Panc1 (cell line): ENCODE measurements around the gene ASH1L. TPM values are rescaled to one million over a fixed set of nuclear protein-coding genes. Genes with fewer than 3 reads are reported as not detected.

Source experiments
- ATAC-seq: fragments of 200-7000 bp; cut with Tn5 transposase; 2 replicates; pipeline ENCODE4 v1.9.1; 2020; ENCODE audit warnings: mild to moderate bottlenecking, moderate library complexity
- BruUV-seq: library from RNA; stranded (reverse); fragments of 400-500 nt; replicated peaks from 2 replicates; lab custom pipeline; 2021; lab: Mats Ljungman, UMichigan
- CTCF ChIA-PET: fragments of 300-600 bp; sonication (Branson Sonifier 250); formaldehyde crosslinking; loops from one replicate; lab custom pipeline; 2022; ENCODE audit warnings: antibody characterized with exemption; lab: Charles Lee
- POLR2A ChIA-PET: fragments of 300-600 bp; sonication (Branson Sonifier 250); formaldehyde crosslinking; loops from one replicate; lab custom pipeline; 2022; ENCODE audit warnings: antibody characterized with exemption; lab: Charles Lee
- DNase-seq: peaks from one replicate; pipeline ENCODE4 v3.0.0-alpha.2; 2010; ENCODE audit warnings: low read depth, low spot score
- H3K27ac ChIP-seq: 2 replicates; pipeline ENCODE4 v1.5.1; 2011; ENCODE audit warnings: mild to moderate bottlenecking, low read length, inconsistent platforms
- H3K27me3 ChIP-seq: fragments of 200-500 bp; sonication (Bioruptor generic); 2 replicates; pipeline ENCODE4 v1.6.0; 2014; ENCODE audit warnings: low read length, inconsistent platforms; ENCODE audit not compliant: control insufficient read depth, insufficient read depth
- H3K36me3 ChIP-seq: fragments of 200-500 bp; sonication (Bioruptor generic); 2 replicates; pipeline ENCODE4 v1.5.1; 2014; ENCODE audit warnings: inconsistent platforms, mild to moderate bottlenecking, low read length, moderate library complexity; ENCODE audit not compliant: control insufficient read depth, insufficient read depth
- H3K4me1 ChIP-seq: 2 replicates; pipeline ENCODE4 v1.5.1; 2011; ENCODE audit warnings: inconsistent platforms, mild to moderate bottlenecking, low read length, moderate library complexity; ENCODE audit not compliant: control insufficient read depth, insufficient read depth
- H3K4me3 ChIP-seq, 2 experiments: 2 replicates each; pipeline ENCODE4 v1.5.1; 2011 to 2012; ENCODE audit warnings: low read depth in 2 of 2, low read length in 2 of 2, mild to moderate bottlenecking in 2 of 2, inconsistent platforms in 1 of 2, moderate library complexity in 1 of 2
- H3K9me3 ChIP-seq: fragments of 200-500 bp; sonication (Bioruptor generic); 2 replicates; pipeline ENCODE4 v1.5.1; 2014; ENCODE audit warnings: low read depth, mild to moderate bottlenecking, inconsistent platforms, low read length, moderate library complexity; ENCODE audit not compliant: control insufficient read depth, insufficient read depth
- POLR2AphosphoS5 ChIP-seq: IDR thresholded peaks from 2 replicates; pipeline ENCODE4 v1.6.1; 2012; ENCODE audit warnings: mild to moderate bottlenecking, low read depth, low read length, moderate library complexity
- SIN3A ChIP-seq: IDR thresholded peaks from 2 replicates; pipeline ENCODE4 v1.6.1; 2012; ENCODE audit warnings: low read depth, mild to moderate bottlenecking, low read length, moderate library complexity, borderline replicate concordance; ENCODE audit not compliant: insufficient read depth
- TCF7L2 ChIP-seq: IDR thresholded peaks from 2 replicates; pipeline ENCODE4 v1.6.1; 2011; ENCODE audit warnings: mild to moderate bottlenecking, low read depth, low read length, inconsistent platforms
- in situ Hi-C: cut with HindIII; loops from 2 replicates; pipeline ENCODE4 v1.10.0; 2016; ENCODE audit warnings: low sequenced_read_pairs, low pct_unique_long_range_greater_than_20kb
- intact Hi-C: fragments of 100-400 bp; cut with micrococcal nuclease; formaldehyde crosslinking; loops from one replicate; pipeline ENCODE4 v1.10.0; 2022; ENCODE audit not compliant: unreplicated experiment
- total RNA-seq: library from RNA; stranded (reverse); gene quantifications from one replicate; pipeline ENCODE4 v1.2.1, GENCODE V29; 2021; ENCODE audit not compliant: unreplicated experiment
- TF ChIP-seq, protein P1 (sequence below), 2 experiments: IDR thresholded peaks; 2 replicates each; pipeline ENCODE4 v1.6.1; 2011 to 2012; ENCODE audit warnings: low read depth in 2 of 2, control low read depth in 1 of 2, low read length in 1 of 2, mild to moderate bottlenecking in 1 of 2, moderate library complexity in 1 of 2; ENCODE audit not compliant: insufficient read depth in 1 of 2
- TF ChIP-seq, protein P2 (sequence below): fragments of 450-650 bp; IDR thresholded peaks from 2 replicates; pipeline ENCODE4 v1.5.1; 2017; ENCODE audit warnings: mild to moderate bottlenecking

The ASH1L gene
- total RNA-seq, 1 experiment from 2014 or later: 40.9 TPM

DNA sequence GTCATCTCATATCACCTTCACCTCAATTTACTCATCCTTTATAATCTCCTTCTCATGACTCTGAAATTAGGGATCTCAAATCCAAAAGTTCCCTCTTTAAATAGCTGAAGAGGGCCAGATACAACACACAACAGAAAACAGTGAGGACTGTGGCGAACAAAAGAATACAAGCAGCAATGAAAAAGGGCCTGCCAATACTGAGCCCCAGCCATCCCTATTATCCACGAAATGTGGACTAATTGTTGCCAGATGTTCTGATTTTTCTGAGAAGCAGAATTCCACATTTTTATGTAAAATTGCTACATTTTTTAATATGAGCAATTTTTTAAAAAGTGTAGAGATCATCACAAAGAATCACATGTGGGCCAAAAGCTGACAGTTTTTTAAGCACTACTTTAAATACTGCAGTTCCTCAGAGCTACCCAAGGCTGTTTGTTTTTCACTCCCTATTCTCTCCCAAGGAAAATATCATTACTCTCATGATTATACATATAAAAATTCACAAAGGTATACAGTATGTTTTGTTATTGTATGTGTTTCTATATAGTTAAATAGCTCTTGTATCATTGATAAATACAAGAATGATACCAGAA is 90.0 kb downstream of the ASH1L start:
- Histone ChIP-seq H3K36me3 (peaks cover 5% of the 10 kb centered on the region; the same call in 1 of the 2 replicates), H3K9me3 (no peaks in the 10 kb centered on the region; the same call in 1 of the 2 replicates), H3K4me1 (no peaks in the 10 kb centered on the region), H3K27ac (no peak overlapping the region), H3K27me3 (no peaks in the 10 kb centered on the region), H3K4me3 (no peak overlapping the region)
- no peak for DNase-seq
- in situ Hi-C loops (no loop called here), intact Hi-C loops (no loop called here)
- TF ChIP-seq POLR2AphosphoS5: no peak
- TF ChIP-seq, protein P1, sequence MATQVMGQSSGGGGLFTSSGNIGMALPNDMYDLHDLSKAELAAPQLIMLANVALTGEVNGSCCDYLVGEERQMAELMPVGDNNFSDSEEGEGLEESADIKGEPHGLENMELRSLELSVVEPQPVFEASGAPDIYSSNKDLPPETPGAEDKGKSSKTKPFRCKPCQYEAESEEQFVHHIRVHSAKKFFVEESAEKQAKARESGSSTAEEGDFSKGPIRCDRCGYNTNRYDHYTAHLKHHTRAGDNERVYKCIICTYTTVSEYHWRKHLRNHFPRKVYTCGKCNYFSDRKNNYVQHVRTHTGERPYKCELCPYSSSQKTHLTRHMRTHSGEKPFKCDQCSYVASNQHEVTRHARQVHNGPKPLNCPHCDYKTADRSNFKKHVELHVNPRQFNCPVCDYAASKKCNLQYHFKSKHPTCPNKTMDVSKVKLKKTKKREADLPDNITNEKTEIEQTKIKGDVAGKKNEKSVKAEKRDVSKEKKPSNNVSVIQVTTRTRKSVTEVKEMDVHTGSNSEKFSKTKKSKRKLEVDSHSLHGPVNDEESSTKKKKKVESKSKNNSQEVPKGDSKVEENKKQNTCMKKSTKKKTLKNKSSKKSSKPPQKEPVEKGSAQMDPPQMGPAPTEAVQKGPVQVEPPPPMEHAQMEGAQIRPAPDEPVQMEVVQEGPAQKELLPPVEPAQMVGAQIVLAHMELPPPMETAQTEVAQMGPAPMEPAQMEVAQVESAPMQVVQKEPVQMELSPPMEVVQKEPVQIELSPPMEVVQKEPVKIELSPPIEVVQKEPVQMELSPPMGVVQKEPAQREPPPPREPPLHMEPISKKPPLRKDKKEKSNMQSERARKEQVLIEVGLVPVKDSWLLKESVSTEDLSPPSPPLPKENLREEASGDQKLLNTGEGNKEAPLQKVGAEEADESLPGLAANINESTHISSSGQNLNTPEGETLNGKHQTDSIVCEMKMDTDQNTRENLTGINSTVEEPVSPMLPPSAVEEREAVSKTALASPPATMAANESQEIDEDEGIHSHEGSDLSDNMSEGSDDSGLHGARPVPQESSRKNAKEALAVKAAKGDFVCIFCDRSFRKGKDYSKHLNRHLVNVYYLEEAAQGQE (IDR thresholded peaks at IDR 0.05; ENCODE audit: insufficient read depth in 1 of 2, low read depth in 2 of 2, low read length in 1 of 2): no peak
- no peak for TF ChIP-seq TCF7L2
- TF ChIP-seq, protein P2, sequence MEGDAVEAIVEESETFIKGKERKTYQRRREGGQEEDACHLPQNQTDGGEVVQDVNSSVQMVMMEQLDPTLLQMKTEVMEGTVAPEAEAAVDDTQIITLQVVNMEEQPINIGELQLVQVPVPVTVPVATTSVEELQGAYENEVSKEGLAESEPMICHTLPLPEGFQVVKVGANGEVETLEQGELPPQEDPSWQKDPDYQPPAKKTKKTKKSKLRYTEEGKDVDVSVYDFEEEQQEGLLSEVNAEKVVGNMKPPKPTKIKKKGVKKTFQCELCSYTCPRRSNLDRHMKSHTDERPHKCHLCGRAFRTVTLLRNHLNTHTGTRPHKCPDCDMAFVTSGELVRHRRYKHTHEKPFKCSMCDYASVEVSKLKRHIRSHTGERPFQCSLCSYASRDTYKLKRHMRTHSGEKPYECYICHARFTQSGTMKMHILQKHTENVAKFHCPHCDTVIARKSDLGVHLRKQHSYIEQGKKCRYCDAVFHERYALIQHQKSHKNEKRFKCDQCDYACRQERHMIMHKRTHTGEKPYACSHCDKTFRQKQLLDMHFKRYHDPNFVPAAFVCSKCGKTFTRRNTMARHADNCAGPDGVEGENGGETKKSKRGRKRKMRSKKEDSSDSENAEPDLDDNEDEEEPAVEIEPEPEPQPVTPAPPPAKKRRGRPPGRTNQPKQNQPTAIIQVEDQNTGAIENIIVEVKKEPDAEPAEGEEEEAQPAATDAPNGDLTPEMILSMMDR: no peak
- TF ChIP-seq SIN3A: no peak
- TSS peak; percentile 21 for BruUV-seq
- POLR2A ChIA-PET: no interaction called here
- ATAC-seq: no peak
- CTCF ChIA-PET: interaction anchor here (0.7 kb wide), 1 partner anchor 17 kb away, joined by 4 read pairs; no protein-coding TSS in a partner anchor

DNA sequence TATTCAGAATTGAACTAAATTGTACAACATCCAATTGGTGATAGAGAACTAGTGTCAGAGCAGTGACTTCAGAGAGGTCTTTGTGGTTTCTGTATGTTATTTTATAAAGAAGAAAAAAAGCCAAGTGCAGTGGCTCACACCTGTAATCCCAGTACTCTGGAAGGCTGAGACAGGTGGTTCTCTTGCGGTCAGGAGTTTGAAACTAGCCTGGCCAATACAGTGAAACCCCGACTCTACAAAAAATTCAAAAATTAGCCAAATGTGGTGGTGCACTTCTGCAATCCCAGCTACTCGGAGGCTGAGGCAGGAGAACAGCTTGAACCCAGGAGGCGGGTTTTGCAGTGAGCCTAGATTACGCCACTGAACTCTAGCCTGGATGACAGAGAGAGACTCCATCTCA is 90.7 kb downstream of the ASH1L start:
- no peaks in the 10 kb centered on the region; the same call in 1 of the 2 replicates for H3K9me3 ChIP-seq
- H3K4me1 ChIP-seq: no peaks in the 10 kb centered on the region; the same call in 1 of the 2 replicates
- no peak for DNase-seq
- no peaks in the 10 kb centered on the region for H3K27me3 ChIP-seq
- peaks cover under 1% of the 10 kb centered on the region; the same call in 1 of the 2 replicates for H3K36me3 ChIP-seq
- H3K27ac ChIP-seq: no peak overlapping the region
- no peak for ATAC-seq
- no TSS peak for BruUV-seq
- CTCF ChIA-PET: no interaction called here
- H3K4me3 ChIP-seq: no peak overlapping the region
- intact Hi-C loops: no loop called here
- no peak for TF ChIP-seq SIN3A
- TF ChIP-seq, protein P2: no peak
- TF ChIP-seq POLR2AphosphoS5: no peak
- TF ChIP-seq TCF7L2: no peak
- TF ChIP-seq, protein P1 (IDR thresholded peaks at IDR 0.05; ENCODE audit: insufficient read depth in 1 of 2, low read depth in 2 of 2, low read length in 1 of 2): no peak
- in situ Hi-C loops: no loop called here
- POLR2A ChIA-PET: no interaction called here
